Measurements from ENCODE around the gene UBN2.

Gene UBN2

GRCh38 chr7:139292821-139293220 is 61.8 kb downstream of the UBN2 start:
- DNase-seq (ENCODE audit: extremely low read depth, insufficient read length): no peak
- H3K27me3 ChIP-seq (replicated peaks; ENCODE audit: control insufficient read depth, insufficient read depth, low read length): no peaks in the 10 kb centered on the region
- TF ChIP-seq, protein P1, sequence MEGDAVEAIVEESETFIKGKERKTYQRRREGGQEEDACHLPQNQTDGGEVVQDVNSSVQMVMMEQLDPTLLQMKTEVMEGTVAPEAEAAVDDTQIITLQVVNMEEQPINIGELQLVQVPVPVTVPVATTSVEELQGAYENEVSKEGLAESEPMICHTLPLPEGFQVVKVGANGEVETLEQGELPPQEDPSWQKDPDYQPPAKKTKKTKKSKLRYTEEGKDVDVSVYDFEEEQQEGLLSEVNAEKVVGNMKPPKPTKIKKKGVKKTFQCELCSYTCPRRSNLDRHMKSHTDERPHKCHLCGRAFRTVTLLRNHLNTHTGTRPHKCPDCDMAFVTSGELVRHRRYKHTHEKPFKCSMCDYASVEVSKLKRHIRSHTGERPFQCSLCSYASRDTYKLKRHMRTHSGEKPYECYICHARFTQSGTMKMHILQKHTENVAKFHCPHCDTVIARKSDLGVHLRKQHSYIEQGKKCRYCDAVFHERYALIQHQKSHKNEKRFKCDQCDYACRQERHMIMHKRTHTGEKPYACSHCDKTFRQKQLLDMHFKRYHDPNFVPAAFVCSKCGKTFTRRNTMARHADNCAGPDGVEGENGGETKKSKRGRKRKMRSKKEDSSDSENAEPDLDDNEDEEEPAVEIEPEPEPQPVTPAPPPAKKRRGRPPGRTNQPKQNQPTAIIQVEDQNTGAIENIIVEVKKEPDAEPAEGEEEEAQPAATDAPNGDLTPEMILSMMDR (IDR thresholded peaks at IDR 0.05; ENCODE audit: insufficient read depth, low read length, poor library complexity, severe bottlenecking): no peak
- H3K36me3 ChIP-seq (ENCODE audit: control insufficient read depth, insufficient read depth, low read length): no peaks in the 10 kb centered on the region; the same call in none of the 2 replicates
- H3K4me3 ChIP-seq (replicated peaks; ENCODE audit: low read depth, low read length): no peak overlapping the region

DNA sequence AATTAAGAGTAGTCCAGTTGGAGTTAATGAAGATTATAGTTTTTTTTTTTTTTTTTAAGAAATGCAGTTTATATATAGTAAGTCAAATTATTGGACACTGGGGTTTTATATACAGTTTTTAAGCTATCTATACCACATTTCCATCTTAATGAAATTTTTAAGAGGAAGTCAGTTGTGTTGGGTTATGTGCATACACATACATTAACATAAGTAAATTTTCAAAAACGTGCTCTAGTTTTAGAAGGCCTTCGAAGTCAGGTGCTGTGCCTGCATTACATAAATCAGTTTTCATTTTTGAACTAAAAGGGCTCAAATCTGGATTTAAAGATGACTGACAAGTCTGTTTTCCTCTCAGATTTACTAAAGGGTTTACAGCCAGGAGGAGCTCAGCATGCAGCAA is 62.5 kb downstream of the UBN2 start:
- no peak overlapping the region for H3K4me3 ChIP-seq (replicated peaks; ENCODE audit: low read depth, low read length)
- no peak for DNase-seq (ENCODE audit: extremely low read depth, insufficient read length)
- no peaks in the 10 kb centered on the region for H3K27me3 ChIP-seq (replicated peaks; ENCODE audit: control insufficient read depth, insufficient read depth, low read length)
- no peaks in the 10 kb centered on the region; the same call in none of the 2 replicates for H3K36me3 ChIP-seq (ENCODE audit: control insufficient read depth, insufficient read depth, low read length)
- TF ChIP-seq, protein P1 (IDR thresholded peaks at IDR 0.05; ENCODE audit: insufficient read depth, low read length, poor library complexity, severe bottlenecking): no peak

DNA sequence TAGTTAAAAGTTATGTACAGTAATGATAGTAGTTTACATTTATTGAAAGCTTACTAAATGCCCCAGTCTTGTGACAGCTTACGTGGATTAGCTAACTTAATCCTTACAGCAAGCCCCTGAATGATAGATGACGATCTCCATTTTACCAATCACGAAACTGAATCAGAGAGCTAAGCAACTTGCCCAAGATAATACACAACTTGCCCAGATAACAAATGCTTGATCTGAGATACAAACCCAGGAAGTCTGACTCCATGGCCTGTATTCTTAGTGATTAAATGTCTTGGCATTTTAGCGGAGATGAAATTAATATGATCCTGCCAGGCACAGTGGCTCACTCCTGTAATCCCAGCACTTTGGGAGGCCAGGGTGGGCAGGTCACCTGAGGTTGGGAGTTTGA is 63.2 kb downstream of the UBN2 start:
- Histone ChIP-seq H3K27me3 (replicated peaks; ENCODE audit: control insufficient read depth, insufficient read depth, low read length) (no peaks in the 10 kb centered on the region), H3K36me3 (ENCODE audit: control insufficient read depth, insufficient read depth, low read length) (no peaks in the 10 kb centered on the region; the same call in none of the 2 replicates), H3K4me3 (replicated peaks; ENCODE audit: low read depth, low read length) (no peak overlapping the region)
- TF ChIP-seq, protein P1 (IDR thresholded peaks at IDR 0.05; ENCODE audit: insufficient read depth, low read length, poor library complexity, severe bottlenecking): no peak
- no peak for DNase-seq (ENCODE audit: extremely low read depth, insufficient read length)

DNA sequence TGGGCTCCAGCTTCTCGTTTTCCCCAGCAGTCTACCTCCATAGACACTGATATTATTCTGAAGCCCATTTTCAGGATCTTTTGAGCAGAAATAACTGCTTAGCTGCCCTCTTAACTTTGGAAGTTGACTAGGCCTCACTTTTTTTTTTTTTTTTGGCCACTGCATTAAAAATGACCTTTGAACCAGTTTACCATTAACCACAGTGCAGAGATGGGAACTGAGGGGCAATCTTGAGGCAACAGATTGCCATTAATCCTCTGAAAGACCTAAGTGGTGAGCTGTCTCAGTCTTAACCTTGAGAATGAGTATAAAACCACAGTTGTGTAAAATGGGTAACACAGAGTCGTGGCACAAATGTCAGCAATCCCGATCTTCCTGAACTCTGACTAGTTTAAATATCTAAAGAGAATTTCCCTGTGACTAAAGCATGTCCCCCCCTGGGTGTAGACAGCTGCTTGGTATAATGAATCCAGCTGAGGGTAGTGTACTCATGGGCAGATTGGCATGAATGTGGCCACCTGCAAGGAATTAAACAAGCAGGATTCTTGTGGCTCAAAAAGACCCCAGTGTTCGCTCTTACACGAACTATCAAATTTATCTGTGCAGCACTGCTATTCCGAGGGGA is 64.0 kb downstream of the UBN2 start:
- H3K27me3 ChIP-seq (replicated peaks; ENCODE audit: control insufficient read depth, insufficient read depth, low read length): no peaks in the 10 kb centered on the region
- TF ChIP-seq, protein P1 (IDR thresholded peaks at IDR 0.05; ENCODE audit: insufficient read depth, low read length, poor library complexity, severe bottlenecking): no peak
- no peak overlapping the region for H3K4me3 ChIP-seq (replicated peaks; ENCODE audit: low read depth, low read length)
- no peak for DNase-seq (ENCODE audit: extremely low read depth, insufficient read length)
- H3K36me3 ChIP-seq (ENCODE audit: control insufficient read depth, insufficient read depth, low read length): no peaks in the 10 kb centered on the region; the same call in none of the 2 replicates

GRCh38 chr7:139297795-139298194 is 66.8 kb downstream of the UBN2 start:
- no peak overlapping the region for H3K4me3 ChIP-seq (replicated peaks; ENCODE audit: low read depth, low read length)
- no peak for DNase-seq (ENCODE audit: extremely low read depth, insufficient read length)
- TF ChIP-seq, protein P1 (IDR thresholded peaks at IDR 0.05; ENCODE audit: insufficient read depth, low read length, poor library complexity, severe bottlenecking): no peak
- H3K36me3 ChIP-seq (ENCODE audit: control insufficient read depth, insufficient read depth, low read length): no peaks in the 10 kb centered on the region; the same call in none of the 2 replicates
- no peaks in the 10 kb centered on the region for H3K27me3 ChIP-seq (replicated peaks; ENCODE audit: control insufficient read depth, insufficient read depth, low read length)
